Smooth muscle cell of the brain vasculature (primary cell): Measurements from ENCODE around the gene CLTCL1.
A peak's percentile ranks its signal among the peaks of the same experiment; 100 is the strongest.
"Not testable (repeated sequence)": the region's sequence is repeated elsewhere in the genome, so short reads cannot be mapped to it uniquely, and the experiment has no call there.

Source experiments
- DNase-seq: peaks from one replicate; pipeline ENCODE4 v3.0.0-alpha.2; 2012; ENCODE audit warnings: low read depth, low spot score

Gene CLTCL1

GRCh38 chr22:19175602-19176174 is 115.8 kb downstream of the CLTCL1 start:
- DNase-seq = no peak

DNA sequence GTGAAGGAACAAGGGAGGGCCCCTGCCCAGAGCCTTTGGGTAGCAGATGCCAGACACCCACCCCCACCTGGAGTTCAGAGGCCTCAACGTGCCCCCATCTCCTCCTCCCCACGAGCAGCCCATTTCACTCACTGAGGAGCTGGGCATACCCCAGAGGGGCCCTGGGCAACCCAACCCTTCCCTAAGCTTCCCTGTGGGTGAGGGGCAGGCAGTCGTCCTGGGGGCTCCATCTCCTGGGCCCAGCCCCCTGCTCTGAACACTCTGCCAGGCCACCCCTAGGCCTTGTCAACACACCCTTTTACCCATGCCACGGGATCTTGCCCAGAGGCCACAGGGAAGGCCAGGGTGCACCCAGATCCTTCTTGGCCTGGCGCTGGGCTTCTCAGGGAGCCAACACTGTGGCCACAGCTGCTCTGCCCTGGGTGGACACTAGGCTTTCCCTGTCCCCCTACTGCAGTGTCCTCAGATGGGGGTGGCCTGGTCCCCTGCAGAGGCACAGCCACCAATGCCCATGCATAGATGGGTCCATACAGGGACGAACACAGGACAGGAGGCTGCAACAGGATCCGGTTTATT is 116.4 kb downstream of the CLTCL1 start:
- no peak for DNase-seq

- peak; percentile 31 for DNase-seq
Measured at GRCh38 chr22:19174106-19175025, 117.2 kb downstream of the CLTCL1 start.

DNA sequence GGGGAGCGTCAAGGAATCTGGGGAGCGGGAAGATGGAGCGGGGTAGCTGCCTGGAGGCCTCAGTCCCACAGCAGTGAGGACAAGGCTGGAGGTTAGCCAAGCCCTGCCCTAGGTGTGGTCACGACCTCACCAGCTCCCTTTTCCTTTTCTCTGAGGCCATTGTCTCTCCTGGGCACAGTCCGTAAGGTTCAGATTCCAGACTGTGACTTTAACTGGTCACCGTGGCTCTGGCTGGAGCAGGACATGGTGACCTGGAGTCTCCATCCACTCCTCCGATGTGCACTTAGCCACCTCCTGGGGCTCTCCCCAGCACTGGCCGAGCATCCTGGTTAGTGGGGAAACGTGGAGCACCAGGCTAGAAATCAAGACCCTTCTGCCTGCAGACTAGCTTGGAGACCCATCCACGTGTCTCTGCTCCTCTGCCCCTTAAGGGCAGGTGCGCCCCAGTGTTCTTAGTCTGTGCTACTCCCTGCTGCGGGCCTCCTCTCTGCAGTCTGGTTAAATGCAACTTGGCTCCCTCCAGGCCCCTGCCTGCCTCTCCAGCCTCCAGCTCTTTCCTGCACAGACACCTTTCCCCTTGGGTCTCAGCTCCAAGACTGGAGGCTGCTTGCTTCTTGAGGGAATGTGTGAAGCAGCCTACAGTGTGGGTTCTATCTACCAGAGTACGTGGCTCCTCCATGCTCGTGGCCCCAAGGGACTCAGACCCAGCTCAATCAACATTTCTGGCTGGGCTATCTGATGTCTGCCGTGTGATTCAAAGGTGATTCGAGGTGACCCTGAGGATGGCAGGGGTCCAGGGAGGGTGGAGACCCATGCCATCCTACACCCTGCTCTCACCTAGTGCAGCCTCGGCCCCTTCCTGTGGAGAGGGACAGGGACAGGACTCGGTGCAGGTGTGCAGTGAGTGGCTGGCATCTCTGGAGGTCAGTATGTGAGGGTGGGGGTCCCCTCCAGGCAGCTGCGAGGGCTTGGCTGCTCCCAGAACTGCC is 118.2 kb downstream of the CLTCL1 start:
- DNase-seq = no peak

GRCh38 chr22:19172213-19173046 is 119.1 kb downstream of the CLTCL1 start:
- DNase-seq = no peak

GRCh38 chr22:19169947-19170318 is 121.6 kb downstream of the CLTCL1 start:
- DNase-seq = no peak

GRCh38 chr22:19169002-19169946 is 122.2 kb downstream of the CLTCL1 start:
- DNase-seq = no peak

DNA sequence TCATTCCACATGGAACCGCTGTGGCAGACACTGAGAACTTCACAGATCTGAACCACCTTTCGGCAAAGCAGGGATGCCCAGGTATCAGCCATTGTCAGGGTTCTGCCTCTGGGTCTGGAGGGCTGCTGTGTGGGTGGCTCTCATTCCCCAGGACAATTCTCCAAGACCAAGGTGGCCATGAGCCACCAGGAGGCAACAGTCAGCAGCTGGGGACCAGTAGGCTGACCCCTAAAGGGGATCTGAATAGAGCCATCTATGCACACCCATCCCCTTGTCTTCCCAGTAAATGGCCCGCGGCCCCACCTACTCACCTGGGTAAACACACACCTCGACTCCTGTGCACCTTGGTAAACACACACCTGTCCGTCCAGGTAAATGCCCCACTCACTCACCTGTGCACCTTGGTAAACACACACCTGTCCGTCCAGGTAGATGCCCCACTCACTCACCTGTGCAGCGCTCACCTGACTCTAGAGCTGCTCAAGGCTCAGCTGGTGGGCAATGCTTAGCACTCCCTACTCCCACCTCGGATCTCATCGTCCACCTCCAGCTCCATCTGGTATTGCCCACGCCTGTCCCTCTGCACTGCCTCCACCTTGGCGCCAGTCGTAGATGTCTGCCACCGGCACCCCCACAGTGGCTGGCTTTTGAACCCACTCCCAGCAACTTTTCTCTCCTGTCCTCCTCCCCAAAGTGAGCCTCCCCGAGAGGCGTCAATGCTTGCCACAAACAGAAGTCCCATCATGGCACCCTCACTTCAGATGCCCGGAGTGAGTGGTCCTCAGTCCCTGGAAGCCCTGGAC is 123.2 kb downstream of the CLTCL1 start:
- DNase-seq = no peak

DNA sequence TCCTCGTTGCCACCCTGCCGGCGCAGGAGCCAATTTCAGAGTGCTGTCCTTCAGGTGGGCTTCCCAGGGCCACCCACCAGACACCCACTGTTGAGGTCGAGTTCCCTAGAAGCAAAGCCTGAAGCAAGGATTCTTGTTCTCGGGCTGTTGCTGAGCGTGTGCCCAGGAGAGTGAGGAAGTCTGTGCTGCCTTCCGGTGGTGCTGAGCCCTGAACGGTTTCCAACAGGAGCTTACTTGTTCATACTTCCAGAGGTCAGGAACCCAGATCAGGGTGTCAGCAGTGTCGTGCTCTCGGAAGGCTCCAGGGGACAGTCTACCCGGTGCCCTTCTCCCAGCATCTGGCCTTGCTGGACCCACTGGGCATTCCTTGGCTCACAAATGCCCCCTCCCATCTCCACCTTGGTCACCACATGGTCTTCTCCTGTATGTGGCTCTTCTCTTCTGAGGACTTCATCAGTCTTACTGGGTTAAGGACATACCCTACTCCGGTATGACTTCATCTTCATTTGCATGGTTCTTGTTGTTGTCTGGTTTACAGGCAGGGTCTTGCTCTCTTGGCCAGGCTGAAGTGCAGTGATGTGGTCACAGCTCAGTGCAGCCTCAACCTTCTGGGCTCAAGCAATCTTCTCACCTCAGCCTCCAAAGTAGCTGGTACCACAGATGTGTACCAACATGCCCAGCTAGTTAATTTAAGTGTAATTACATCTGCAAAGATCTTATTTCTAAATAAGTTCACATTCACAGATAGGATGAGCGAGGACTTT is 124.2 kb downstream of the CLTCL1 start:
- DNase-seq = no peak

- no peak for DNase-seq
Measured at GRCh38 chr22:19166421-19166820, 125.1 kb downstream of the CLTCL1 start.

- DNase-seq = no peak
Measured at GRCh38 chr22:19164425-19164824, 127.1 kb downstream of the CLTCL1 start.

DNA sequence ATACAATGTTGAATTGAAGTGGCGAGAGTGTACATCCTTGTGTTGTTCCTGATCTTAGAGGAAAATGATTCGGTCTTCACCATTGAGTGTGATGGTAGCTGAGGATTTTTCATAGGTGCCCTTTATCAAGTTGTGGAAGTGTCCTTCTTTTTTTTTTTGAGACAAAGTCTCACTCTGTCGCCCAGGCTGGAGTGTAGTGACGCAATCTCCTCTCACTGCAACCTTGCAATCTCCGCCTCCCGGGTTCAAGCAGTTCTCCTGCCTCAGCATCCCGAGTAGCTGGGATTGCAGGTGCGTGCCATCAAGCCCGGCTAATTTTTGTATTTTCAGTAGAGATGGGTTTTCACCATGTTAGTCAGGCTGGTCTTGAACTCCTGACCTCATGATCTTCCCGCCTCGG is 132.9 kb downstream of the CLTCL1 start:
- DNase-seq = not testable (repeated sequence)

DNA sequence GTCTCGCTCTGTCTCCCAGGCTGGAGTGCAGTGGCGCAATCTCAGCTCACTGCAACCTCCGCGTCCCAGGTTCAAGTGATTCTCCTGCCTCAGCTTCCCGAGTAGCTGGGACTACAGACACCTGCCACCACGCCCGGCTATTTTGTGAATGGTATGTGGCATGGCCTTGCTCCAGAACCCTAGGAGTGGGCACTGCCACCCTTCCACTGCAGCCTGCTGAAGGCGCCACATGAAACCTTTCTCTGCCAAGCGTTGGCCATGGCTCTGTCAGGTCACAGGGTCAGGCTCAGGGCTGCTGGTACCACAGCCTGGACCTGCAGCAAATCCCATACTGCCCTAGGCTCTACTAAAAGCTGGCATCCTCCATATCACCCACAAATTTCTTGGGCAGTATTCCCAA is 135.4 kb downstream of the CLTCL1 start:
- not testable (repeated sequence) for DNase-seq

- DNase-seq = no peak
Measured at GRCh38 chr22:19152942-19153883, 138.3 kb downstream of the CLTCL1 start.

DNA sequence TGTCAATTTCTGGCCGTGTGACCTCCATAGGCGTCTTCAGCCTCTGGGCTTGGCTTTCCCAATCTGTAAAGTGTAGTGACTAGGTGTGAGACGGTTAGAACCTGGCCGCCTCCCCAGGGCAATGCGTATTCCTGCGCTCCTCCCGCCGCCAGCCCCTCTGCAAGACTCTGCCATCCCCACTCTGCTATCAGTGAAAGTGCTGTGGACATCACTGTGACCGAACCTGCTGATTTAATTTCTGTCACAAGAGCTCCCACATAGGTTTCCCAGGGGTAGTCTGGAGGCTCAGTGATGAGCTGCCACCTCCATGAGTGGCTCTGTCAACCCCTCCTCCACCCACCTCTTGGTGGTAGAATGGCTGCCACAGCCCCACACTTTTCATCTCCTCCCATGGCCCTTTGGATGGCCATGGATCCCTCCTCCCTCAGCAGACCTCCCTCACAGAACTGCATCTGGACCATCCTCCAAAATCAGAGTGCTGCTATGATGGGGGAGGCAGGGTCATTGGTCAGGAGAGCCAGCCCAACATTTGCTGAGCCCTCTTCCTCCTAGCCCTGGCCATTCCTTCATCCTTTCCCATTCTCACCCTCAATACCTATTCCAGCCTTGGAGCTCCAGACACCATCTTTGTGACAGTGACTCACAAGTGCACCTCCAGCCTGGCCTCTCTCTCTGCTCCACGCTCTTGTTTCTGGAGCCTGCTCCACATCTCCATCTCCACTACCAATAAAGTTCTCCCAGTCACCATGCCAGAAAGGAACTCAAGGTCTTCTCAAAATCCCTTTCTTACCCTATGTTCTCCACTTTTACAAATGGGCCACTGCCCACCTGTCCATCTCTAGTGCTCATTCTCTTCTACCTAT is 140.0 kb downstream of the CLTCL1 start:
- no peak for DNase-seq
